IMR-90 (cell line): Measurements from ENCODE around the gene CYP4F8. TPM values are rescaled to one million over a fixed set of nuclear protein-coding genes. Genes with fewer than 3 reads are reported as not detected.
"Not testable (repeated sequence)": the region's sequence is repeated elsewhere in the genome, so short reads cannot be mapped to it uniquely, and the experiment has no call there.

Experiments
- ATAC-seq: fragments of 200-7000 bp; cut with Tn5 transposase; 2 replicates; pipeline ENCODE4 v1.9.1; 2020; ENCODE audit warnings: low read depth, mild to moderate bottlenecking, moderate library complexity
- BruUV-seq: library from RNA; stranded (reverse); fragments of 400-500 nt; replicated peaks from 2 replicates; lab custom pipeline; 2021; lab: Mats Ljungman, UMichigan
- CTCF ChIA-PET: fragments of 300-600 bp; formaldehyde crosslinking; extraction: SDS; loops from one replicate; lab custom pipeline; 2021; ENCODE audit warnings: antibody characterized with exemption; lab: Yijun Ruan, JAX
- POLR2A ChIA-PET: fragments of 300-600 bp; sonication (Branson Sonifier 250); formaldehyde crosslinking; loops from one replicate; lab custom pipeline; 2022; ENCODE audit warnings: antibody characterized with exemption; ENCODE audit not compliant: unreplicated experiment; lab: Charles Lee
- DNase-seq: peaks from one replicate; pipeline ENCODE4 v3.0.0; 2013
- H2AFZ ChIP-seq: replicated peaks from 2 replicates; pipeline ENCODE3; 2013; ENCODE audit warnings: low read length, mild to moderate bottlenecking; ENCODE audit not compliant: poor library complexity
- H2AK5ac ChIP-seq: 2 replicates; pipeline ENCODE4 v1.6.1; 2013; ENCODE audit warnings: low read depth, low read length, inconsistent platforms
- H2AK9ac ChIP-seq: replicated peaks from 2 replicates; pipeline ENCODE3; 2013; ENCODE audit warnings: mild to moderate bottlenecking, low read depth, low read length, moderate library complexity; ENCODE audit not compliant: poor library complexity
- H2BK120ac ChIP-seq: 2 replicates; pipeline ENCODE4 v1.6.1; 2013; ENCODE audit warnings: low read depth, low read length, inconsistent platforms
- H2BK15ac ChIP-seq: 3 replicates; pipeline ENCODE4 v1.6.1; 2013; ENCODE audit warnings: low read depth, low read length, inconsistent platforms
- H2BK20ac ChIP-seq: 2 replicates; pipeline ENCODE4 v1.6.1; 2013; ENCODE audit warnings: low read depth, mild to moderate bottlenecking, inconsistent platforms, low read length, moderate library complexity
- H2BK5ac ChIP-seq: 2 replicates; pipeline ENCODE4 v1.6.1; 2013; ENCODE audit warnings: mild to moderate bottlenecking, low read depth, low read length, inconsistent platforms; ENCODE audit not compliant: poor library complexity, severe bottlenecking
- H3K14ac ChIP-seq: replicated peaks from 2 replicates; pipeline ENCODE4 v1.6.1; 2013; ENCODE audit warnings: low read depth, low read length, inconsistent platforms
- H3K18ac ChIP-seq: 2 replicates; pipeline ENCODE4 v1.6.1; 2013; ENCODE audit warnings: low read depth, low read length, control low read depth
- H3K23ac ChIP-seq: 2 replicates; pipeline ENCODE4 v1.6.1; 2013; ENCODE audit warnings: low read depth, low read length, inconsistent platforms
- H3K27ac ChIP-seq: 2 replicates; pipeline ENCODE4 v1.5.1; 2013; ENCODE audit warnings: mild to moderate bottlenecking, control low read depth, low read length; ENCODE audit not compliant: insufficient read depth
- H3K27me3 ChIP-seq: 2 replicates; pipeline ENCODE4 v1.6.1; 2013; ENCODE audit warnings: low read length; ENCODE audit not compliant: control insufficient read depth, insufficient read depth
- H3K36me3 ChIP-seq: 2 replicates; pipeline ENCODE4 v1.6.1; 2013; ENCODE audit warnings: low read length, mixed read lengths; ENCODE audit not compliant: control insufficient read depth, insufficient read depth
- H3K4ac ChIP-seq: 2 replicates; pipeline ENCODE4 v1.6.1; 2013; ENCODE audit warnings: low read depth, low read length, inconsistent platforms
- H3K4me1 ChIP-seq: 2 replicates; pipeline ENCODE4 v1.6.1; 2013; ENCODE audit warnings: low read length, mixed read lengths; ENCODE audit not compliant: control insufficient read depth, insufficient read depth
- H3K4me2 ChIP-seq: 2 replicates; pipeline ENCODE4 v1.6.1; 2013; ENCODE audit warnings: low read depth, mild to moderate bottlenecking, control low read depth, low read length, moderate library complexity
- H3K4me3 ChIP-seq: 2 replicates; pipeline ENCODE4 v1.5.1; 2013; ENCODE audit warnings: low read depth, mild to moderate bottlenecking, control low read depth, low read length, moderate library complexity; ENCODE audit not compliant: insufficient read depth
- H3K56ac ChIP-seq: 2 replicates; pipeline ENCODE4 v1.6.1; 2013; ENCODE audit warnings: low read length, inconsistent platforms; ENCODE audit not compliant: insufficient read depth; ENCODE audit errors: extremely low read depth
- H3K79me1 ChIP-seq, 2 experiments: 2 replicates each; pipeline ENCODE4 v1.6.1; 2013; ENCODE audit warnings: low read length in 2 of 2, inconsistent platforms in 1 of 2, low read depth in 1 of 2
- H3K9ac ChIP-seq: 2 replicates; pipeline ENCODE4 v1.6.1; 2013; ENCODE audit warnings: low read depth, low read length, control low read depth
- H3K9me1 ChIP-seq: 2 replicates; pipeline ENCODE4 v1.6.1; 2013; ENCODE audit warnings: low read length, inconsistent platforms; ENCODE audit not compliant: insufficient read depth
- H3K9me3 ChIP-seq: 2 replicates; pipeline ENCODE4 v1.6.1; 2013; ENCODE audit warnings: low read length; ENCODE audit not compliant: control insufficient read depth, insufficient read depth
- H4K20me1 ChIP-seq: 2 replicates; pipeline ENCODE4 v1.6.1; 2013; ENCODE audit warnings: low read length, inconsistent platforms; ENCODE audit not compliant: insufficient read depth
- H4K5ac ChIP-seq: 2 replicates; pipeline ENCODE4 v1.6.1; 2013; ENCODE audit warnings: mild to moderate bottlenecking, low read depth, low read length, control low read depth
- H4K8ac ChIP-seq, 2 experiments: 2 replicates each; pipeline ENCODE4 v1.6.1; 2013; ENCODE audit warnings: low read depth in 2 of 2, low read length in 2 of 2, control low read depth in 1 of 2, inconsistent platforms in 1 of 2
- H4K91ac ChIP-seq: 2 replicates; pipeline ENCODE4 v1.6.1; 2013; ENCODE audit warnings: low read depth, low read length, inconsistent platforms; ENCODE audit not compliant: insufficient read depth
- BHLHE40 ChIP-seq: fragments of 150-350 bp; IDR thresholded peaks from 2 replicates; pipeline ENCODE4 v1.6.1; 2016; ENCODE audit warnings: mild to moderate bottlenecking, low read depth, low read length
- CHD1 ChIP-seq: IDR thresholded peaks from 2 replicates; pipeline ENCODE4 v1.6.1; 2012; ENCODE audit warnings: low read depth, low read length, improper control_type of control experiment
- MAFK ChIP-seq: IDR thresholded peaks from 2 replicates; pipeline ENCODE4 v1.6.1; 2012; ENCODE audit warnings: low read depth, low read length, improper control_type of control experiment
- MAZ ChIP-seq: IDR thresholded peaks from 2 replicates; pipeline ENCODE4 v1.6.1; 2012; ENCODE audit warnings: low read depth, mild to moderate bottlenecking, low read length, improper control_type of control experiment, moderate library complexity, borderline replicate concordance
- MXI1 ChIP-seq: IDR thresholded peaks from 2 replicates; pipeline ENCODE4 v1.6.1; 2012; ENCODE audit warnings: low read depth, mild to moderate bottlenecking, low read length, moderate library complexity, borderline replicate concordance
- NFE2L2 ChIP-seq: fragments of 150-350 bp; IDR thresholded peaks from 2 replicates; pipeline ENCODE4 v1.6.1; 2016; ENCODE audit warnings: low read depth, mild to moderate bottlenecking, low read length
- RFX5 ChIP-seq: IDR thresholded peaks from 2 replicates; pipeline ENCODE4 v1.8.0; 2012; ENCODE audit warnings: low read depth, mild to moderate bottlenecking, low read length, moderate library complexity
- SMC3 ChIP-seq: fragments of 150-350 bp; IDR thresholded peaks from 2 replicates; pipeline ENCODE4 v1.6.1; 2016; ENCODE audit warnings: low read depth, mild to moderate bottlenecking, antibody characterized with exemption, low read length, moderate library complexity
- WGBS, 2 experiments: methylation state at CpG; one replicate each; pipeline versions ENCODE4 v1.1.5 to v1.1.7; 2013; ENCODE audit warnings: missing lambda C conversion rate in 2 of 2; ENCODE audit not compliant: insufficient read length in 1 of 2; ENCODE audit errors: extremely low coverage in 2 of 2; 5-methylcytosine and 5-hydroxymethylcytosine counted together
- dilution Hi-C: fragments of 300-500 bp; cut with HindIII; formaldehyde crosslinking; loops from one replicate; pipeline ENCODE4 v1.14.3; 2018; ENCODE audit warnings: low sequenced_read_pairs; ENCODE audit not compliant: unreplicated experiment
- in situ Hi-C: fragments of 300-500 bp; cut with MboI; formaldehyde crosslinking; loops from 3 replicates; pipeline ENCODE4 v1.14.3; 2019; ENCODE audit warnings: low sequenced_read_pairs, inconsistent platforms, mixed read lengths
- intact Hi-C: fragments of 100-400 bp; cut with micrococcal nuclease; formaldehyde crosslinking; loops from 2 replicates; pipeline ENCODE4 v1.10.0; 2022
- polyA plus RNA-seq, 3 experiments: library from polyadenylated mRNA; depleted of rRNA; stranded (reverse); fragments of >200 nt; gene quantifications; 2 replicates each; pipeline ENCODE4 v1.2.3, GENCODE V29; 2012; ENCODE audit warnings: low replicate concordance in 1 of 3
- total RNA-seq: library from RNA; depleted of rRNA; stranded (reverse); fragments of >200 nt; gene quantifications from 2 replicates; pipeline ENCODE4 v1.2.3, GENCODE V29; 2012
- TF ChIP-seq, protein P1 (sequence below): fragments of 150-350 bp; IDR thresholded peaks from 2 replicates; pipeline ENCODE4 v1.6.1; 2016; ENCODE audit warnings: low read depth, mild to moderate bottlenecking, low read length, moderate library complexity, borderline replicate concordance

CYP4F8 gene
- total and polyA plus RNA-seq, 2 of the 4 experiments (the other 2 are of a cell fraction), result not detected

DNA sequence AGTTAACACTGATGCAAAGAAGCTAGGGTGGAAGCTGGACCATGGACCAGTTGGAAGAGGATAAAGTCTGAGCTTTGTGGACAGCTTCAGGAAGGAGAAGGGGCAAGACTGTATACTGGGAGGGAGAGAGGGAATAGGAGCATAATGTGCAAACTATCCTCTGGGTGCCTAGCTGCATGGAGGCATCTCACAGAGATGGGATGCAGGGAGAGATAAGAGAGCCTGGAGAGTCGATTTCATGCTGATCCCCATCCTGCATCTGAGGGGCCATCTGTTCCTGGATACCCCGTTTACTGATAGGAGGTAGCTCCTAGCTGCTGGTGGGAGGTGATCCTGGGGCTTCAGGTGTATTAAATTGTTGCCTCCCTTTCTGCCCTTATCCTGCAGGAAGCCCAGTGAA, 34.5 kb downstream of the CYP4F8 start:
- Histone ChIP-seq H3K9me3 (peaks cover 24% of the 10 kb centered on the region), H2AK9ac (no peak overlapping the region), H2AK5ac (no peak overlapping the region), H4K5ac (no peak overlapping the region), H4K8ac (no peak overlapping the region), H3K9ac (no peak overlapping the region), H4K20me1 (no peaks in the 10 kb centered on the region), H3K27ac (no peak overlapping the region), H3K56ac (no peak overlapping the region), H3K4ac (no peak overlapping the region), H3K79me1 (no peaks in the 10 kb centered on the region), H2BK15ac (no peak overlapping the region), H3K4me1 (no peaks in the 10 kb centered on the region), H3K4me2 (no peak overlapping the region), H3K27me3 (no peaks in the 10 kb centered on the region), H4K91ac (no peak overlapping the region), H3K18ac (no peak overlapping the region), H2BK20ac (no peak overlapping the region), H2AFZ (no peak overlapping the region), H3K4me3 (no peak overlapping the region), H3K36me3 (no peaks in the 10 kb centered on the region), H3K9me1 (no peaks in the 10 kb centered on the region), H3K23ac (no peak overlapping the region), H3K14ac (no peak overlapping the region), H2BK5ac (no peak overlapping the region), H2BK120ac (no peak overlapping the region)
- no peak for ATAC-seq
- ChIA-PET POLR2A (no interaction called here), CTCF (no interaction called here)
- in situ Hi-C loops, result loop anchor here (25.0 kb wide), 2 partner anchors 538 to 763 kb away; partner anchors contain the start of genes AP1M1 and FAM32A
- TF ChIP-seq, protein P1, sequence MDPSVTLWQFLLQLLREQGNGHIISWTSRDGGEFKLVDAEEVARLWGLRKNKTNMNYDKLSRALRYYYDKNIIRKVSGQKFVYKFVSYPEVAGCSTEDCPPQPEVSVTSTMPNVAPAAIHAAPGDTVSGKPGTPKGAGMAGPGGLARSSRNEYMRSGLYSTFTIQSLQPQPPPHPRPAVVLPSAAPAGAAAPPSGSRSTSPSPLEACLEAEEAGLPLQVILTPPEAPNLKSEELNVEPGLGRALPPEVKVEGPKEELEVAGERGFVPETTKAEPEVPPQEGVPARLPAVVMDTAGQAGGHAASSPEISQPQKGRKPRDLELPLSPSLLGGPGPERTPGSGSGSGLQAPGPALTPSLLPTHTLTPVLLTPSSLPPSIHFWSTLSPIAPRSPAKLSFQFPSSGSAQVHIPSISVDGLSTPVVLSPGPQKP, result no peak
- TF ChIP-seq CHD1, result no peak
- no peak for TF ChIP-seq MAFK
- TF ChIP-seq RFX5, result no peak
- TF ChIP-seq MXI1, result no peak
- TF ChIP-seq BHLHE40, result no peak
- no peak for TF ChIP-seq SMC3
- no peak for TF ChIP-seq NFE2L2
- no peak for TF ChIP-seq MAZ
- intact Hi-C loops, result no loop called here
- no peak for DNase-seq
- WGBS, 2 experiments, result 0% methylated on average over 1 of the region's 2 CpGs; no CpG with 5 or more reads in 1 of the 2 experiments
- dilution Hi-C loops, result no loop called here
- BruUV-seq, result no TSS peak

DNA sequence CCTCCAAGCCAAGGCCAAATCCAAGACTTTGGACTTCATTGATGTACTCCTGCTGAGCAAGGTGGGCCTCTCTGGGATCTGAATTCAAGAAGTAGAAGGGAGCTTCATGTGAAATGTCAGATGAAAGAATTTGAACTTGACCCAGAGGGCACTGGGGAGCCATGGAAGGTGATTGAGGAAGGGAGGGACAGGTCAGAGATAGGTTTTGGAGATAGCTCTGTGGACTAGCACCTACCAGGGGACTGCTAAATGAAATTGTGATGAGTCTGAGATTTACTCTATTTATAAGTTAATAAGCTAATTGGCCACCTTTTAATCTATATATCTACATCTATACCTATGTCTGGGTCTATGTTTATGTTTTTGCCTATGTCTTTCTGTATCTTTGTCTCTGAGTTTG, 35.1 kb downstream of the CYP4F8 start:
- H2BK5ac ChIP-seq, H3K4me1 ChIP-seq, H2AK9ac ChIP-seq, H4K8ac ChIP-seq, H2BK20ac ChIP-seq, BruUV-seq, H4K20me1 ChIP-seq, POLR2A ChIA-PET, H3K18ac ChIP-seq, dilution Hi-C loops, H3K4me3 ChIP-seq, in situ Hi-C loops, H3K9ac ChIP-seq, H3K79me1 ChIP-seq, H3K9me1 ChIP-seq, intact Hi-C loops, H3K27me3 ChIP-seq, H3K4ac ChIP-seq, H3K27ac ChIP-seq, H4K5ac ChIP-seq, H3K36me3 ChIP-seq, H2AK5ac ChIP-seq, H2AFZ ChIP-seq, ATAC-seq, H4K91ac ChIP-seq, H3K14ac ChIP-seq, H2BK15ac ChIP-seq, CTCF ChIA-PET, H2BK120ac ChIP-seq, H3K23ac ChIP-seq, H3K56ac ChIP-seq, DNase-seq, H3K4me2 ChIP-seq: not testable (repeated sequence)
- peaks cover 21% of the 10 kb centered on the region for H3K9me3 ChIP-seq
